NCI-H446 (cell line): ENCODE measurements around the gene NUDT22.
A peak's percentile ranks its signal among the peaks of the same experiment; 100 is the strongest.

ENCODE experiments used
- DNase-seq, 2 experiments: peaks; one replicate each; lab custom pipeline; 2025; lab: John Stamatoyannopoulos, UW

NUDT22 gene

DNA sequence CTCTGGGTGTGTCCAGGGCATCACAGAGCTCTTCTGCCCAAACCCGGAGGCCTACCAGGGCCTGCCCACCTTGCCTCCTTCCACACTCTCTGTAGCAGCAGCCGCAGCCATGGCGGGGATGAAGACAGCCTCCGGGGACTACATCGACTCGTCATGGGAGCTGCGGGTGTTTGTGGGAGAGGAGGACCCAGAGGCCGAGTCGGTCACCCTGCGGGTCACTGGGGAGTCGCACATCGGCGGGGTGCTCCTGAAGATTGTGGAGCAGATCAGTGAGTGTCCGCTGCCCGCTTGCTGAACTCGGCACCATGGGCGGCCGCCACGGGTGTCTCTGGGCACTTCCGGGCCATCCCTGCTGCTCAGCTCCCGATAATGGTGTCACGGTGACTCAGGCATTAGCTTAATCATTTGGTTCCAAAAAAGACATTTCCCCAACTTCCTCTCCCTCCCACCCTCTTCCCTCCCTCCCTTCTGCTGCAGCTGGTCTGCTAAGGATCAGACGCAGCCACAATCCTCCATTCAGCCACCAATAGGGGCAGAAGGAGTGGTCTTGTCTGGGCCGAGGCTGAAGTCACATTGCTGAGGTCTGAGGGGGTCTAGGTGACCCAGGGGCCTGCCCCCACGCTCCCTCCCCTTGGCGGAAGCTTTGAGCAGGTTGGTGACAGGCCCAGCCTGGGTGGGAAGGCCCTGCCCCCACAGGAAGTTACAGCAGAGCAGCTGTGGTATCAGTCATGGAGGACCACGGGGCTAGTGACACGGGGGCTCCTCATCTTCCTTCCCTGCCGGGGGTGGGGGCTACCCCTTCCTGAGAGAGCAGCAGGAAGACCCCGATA is 18.6 kb upstream of the NUDT22 start:
- no peak for DNase-seq

DNA sequence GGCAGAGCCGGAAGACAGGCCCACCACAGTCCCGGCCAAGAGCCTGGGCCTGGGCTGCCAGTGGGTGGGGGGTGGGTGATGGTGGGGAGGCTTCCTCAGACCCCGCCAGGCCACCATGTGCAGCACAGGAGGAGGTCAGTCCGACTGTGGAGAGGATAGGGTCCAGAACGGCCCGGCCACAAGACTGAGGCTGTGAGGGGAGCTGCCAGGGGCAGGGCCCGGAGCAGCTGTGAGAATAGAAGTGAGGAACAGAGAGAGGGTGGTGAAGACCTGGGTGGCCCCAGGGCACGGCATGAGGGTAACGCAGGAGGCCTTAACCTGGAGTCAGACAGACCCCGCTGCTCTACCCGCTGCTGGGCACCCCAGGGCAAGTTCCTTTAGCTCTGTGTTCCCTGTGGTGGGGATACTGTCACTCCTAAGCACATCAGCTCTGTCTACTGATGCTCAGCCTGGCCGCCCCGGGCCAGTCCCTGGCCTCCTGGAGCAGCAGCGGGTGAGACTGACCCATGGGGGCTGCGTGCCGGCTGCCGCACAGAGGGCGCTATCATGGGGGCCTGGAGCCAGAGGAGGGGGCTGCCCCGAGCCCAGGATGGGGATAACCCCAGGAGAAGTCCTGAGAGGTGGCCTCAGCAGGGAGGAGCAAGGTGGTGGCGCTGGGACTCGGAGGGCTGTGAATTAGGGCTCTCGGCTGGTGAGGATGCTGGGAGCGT is 17.8 kb upstream of the NUDT22 start:
- DNase-seq = no peak

DNA sequence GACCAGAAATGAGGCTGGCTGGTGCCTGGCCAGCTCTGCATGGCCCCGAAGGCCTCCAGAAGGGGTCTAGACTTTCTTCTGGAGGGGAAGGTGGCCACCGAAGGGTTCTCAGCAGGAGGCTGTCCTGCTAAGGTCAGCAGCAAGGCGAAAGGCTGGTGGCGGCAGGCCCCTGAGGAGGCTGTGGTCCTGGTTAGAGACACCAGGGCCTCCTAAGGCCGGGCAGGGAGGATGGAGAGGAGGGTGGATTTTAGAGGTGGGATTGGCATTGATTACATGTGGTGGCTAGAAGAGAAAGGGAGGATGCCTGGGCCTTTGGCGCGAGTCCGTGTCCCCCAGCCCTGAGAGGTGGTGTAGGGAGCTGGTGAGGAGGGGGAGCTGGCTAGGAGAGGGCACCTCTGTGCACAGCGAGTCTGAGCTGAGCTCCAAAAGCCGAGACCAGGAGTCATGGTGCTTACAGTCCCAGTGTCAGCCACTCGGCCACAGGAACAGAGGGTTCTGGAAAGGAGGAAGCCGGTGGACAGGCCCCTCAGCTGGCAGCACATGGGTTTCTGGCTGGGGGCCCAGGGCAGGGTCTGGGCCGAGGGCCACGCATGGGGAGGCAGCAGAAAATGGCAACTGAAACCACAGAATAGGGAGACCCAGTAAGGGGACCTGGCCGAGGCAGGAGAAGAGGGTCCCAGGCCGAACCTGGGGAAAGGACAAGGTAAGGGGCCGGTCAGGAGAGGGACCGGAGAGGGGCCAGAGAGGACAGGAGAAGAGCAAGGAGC is 17.1 kb upstream of the NUDT22 start:
- DNase-seq = no peak

DNA sequence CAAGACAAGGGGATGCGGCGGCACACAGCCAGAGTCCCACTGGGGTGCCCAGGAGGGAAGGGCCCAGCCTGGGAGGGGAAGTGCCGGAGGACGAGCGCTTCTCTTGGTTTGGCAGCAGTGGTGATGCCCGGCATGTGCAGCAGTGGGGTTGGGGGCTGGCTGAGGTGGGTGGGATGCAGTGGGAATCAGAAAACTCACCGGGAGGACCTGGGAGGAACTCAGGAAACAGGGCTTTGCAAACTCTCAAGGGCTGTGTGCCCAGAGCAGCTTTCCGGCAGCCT is 16.6 kb upstream of the NUDT22 start:
- DNase-seq = no peak

DNA sequence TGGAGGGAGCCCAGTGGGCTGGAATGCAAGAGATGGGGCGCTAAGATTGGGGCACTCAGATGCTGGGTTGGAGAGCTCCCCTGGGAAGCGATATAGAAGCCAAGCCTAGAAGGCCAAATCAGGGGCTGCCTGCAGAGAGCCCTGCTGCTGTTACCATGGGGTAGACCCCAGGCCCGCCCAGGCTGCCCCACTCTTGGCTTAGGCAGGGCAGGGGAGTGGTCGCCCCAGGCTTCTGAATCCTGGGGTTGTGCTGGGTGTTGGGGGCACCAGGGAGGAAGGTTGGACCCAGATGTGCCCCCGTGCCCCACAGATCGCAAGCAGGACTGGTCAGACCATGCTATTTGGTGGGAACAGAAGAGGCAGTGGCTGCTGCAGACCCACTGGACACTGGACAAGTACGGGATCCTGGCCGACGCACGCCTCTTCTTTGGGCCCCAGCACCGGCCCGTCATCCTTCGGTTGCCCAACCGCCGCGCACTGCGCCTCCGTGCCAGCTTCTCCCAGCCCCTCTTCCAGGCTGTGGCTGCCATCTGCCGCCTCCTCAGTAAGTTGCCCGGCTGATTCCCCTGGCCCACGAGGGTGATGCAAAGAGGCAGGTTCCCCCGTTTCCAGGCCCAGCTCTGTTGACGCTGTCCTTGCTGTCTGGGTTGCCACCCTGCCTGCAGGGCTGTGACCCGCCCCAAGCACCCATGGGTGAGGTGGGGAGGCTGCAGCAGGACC is 15.6 kb upstream of the NUDT22 start:
- peak in 1 of 2 experiments; percentile 53 for DNase-seq

DNA sequence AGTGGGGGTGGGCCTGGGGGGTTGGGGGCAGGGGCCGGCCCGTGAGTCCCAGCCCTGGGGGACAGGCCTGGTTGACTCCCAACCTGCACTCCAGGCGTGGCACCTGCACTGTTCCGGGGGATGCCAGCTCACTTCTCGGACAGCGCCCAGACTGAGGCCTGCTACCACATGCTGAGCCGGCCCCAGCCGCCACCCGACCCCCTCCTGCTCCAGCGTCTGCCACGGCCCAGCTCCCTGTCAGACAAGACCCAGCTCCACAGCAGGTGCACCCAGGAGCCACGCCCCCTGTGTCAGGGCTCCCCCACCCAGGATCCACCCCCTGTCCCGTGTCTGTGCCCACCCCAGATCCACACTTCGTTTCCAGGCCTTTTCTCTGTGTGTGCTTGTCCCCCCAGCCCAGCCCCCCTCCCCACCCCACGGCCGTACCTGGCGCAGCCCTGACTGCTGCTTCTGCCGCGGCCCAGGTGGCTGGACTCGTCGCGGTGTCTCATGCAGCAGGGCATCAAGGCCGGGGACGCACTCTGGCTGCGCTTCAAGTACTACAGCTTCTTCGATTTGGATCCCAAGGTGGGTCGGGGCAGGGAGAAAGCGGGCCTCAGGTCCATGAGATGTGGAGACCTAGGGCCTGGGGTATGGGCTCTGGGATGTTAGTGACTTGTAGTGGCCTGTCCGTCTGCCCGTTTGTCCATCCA is 14.7 kb upstream of the NUDT22 start:
- DNase-seq = no peak

DNA sequence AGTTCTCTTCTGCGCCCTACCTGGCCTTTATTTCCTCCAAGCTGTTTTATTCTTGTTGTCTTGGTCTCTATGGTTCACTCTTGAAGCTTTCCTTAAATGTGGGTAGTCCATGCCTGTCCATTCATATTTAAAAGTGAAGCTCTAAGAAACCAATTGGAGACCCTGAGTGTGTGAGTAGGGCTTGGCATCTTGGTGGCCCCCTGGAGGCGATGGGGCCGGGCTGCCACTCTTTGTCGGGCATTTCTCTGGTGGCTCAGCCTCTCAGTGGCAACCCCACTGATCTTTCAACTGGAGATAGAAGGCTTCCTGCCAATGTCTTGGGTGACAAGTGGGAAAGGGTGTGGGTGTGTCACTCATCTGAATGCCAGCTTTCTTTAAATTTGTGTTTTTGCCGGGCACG is 9.2 kb upstream of the NUDT22 start:
- DNase-seq = no peak

DNA sequence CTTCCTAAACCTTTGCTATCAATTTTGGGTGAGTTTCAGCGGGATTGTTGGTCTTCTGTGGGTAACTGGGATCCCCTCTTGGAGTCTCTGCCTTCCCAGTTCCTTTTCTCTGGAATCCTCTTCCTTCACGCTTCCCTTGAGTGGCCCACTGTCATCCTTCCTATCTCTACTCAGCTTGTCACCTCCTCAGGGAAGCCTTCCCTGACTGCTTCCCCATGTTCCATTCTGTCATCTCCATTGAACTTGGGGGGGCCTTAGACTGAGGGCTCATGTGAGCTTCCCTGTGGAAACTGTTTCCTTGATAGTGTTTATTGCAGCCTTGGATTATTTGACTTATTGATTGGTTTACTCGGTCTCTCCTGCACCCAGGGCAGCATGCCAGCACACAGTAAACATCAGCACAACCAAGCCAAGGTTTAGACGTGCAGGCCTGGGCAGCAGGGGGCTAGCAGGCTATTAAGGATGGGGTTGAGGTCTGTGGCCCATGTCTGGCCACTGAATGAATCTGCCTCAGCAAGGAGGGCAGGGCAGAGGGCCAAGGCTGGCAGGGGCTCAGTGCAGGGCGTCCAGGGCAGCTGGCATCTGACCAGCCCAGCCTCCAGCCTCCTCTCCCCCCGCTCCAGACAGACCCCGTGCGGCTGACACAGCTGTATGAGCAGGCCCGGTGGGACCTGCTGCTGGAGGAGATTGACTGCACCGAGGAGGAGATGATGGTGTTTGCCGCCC is 7.3 kb upstream of the NUDT22 start:
- no peak for DNase-seq

DNA sequence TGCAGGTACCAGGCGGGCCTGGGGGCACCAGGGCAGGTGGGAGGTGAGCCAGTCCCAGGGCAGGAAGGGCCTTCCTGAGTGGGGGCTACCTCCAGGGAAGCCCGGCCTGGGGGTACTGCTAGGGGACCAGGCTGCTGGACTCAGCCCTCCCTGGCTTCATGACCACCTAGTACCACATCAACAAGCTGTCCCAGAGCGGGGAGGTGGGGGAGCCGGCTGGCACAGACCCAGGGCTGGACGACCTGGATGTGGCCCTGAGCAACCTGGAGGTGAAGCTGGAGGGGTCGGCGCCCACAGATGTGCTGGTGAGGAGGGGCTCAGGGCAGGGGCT is 6.8 kb upstream of the NUDT22 start:
- no peak for DNase-seq

DNA sequence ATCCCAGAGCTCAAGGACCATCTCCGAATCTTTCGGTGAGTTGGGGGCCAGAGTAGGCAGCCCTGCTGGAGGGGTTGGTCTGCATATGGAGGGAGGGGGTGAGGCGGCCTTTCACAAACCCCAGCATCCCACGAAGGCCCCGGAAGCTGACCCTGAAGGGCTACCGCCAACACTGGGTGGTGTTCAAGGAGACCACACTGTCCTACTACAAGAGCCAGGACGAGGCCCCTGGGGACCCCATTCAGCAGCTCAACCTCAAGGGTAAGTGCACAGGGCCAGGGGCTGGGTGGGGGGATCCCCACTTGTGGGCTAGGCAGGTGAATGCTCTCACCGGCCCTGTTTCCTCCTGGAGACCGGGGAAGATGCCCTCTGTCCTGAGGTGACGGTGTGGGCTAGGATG is 6.3 kb upstream of the NUDT22 start:
- no peak for DNase-seq

DNA sequence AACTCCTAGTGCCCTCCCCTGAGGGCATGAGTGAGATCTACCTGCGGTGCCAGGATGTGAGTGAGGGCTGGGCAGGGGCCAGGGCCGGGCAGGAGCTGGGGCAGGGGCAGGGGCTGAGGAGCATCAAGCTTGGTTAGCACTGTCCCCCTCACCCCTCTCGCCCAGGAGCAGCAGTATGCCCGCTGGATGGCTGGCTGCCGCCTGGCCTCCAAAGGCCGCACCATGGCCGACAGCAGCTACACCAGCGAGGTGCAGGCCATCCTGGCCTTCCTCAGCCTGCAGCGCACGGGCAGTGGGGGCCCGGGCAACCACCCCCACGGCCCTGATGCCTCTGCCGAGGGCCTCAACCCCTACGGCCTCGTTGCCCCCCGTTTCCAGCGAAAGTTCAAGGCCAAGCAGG is 5.8 kb upstream of the NUDT22 start:
- DNase-seq = no peak

DNA sequence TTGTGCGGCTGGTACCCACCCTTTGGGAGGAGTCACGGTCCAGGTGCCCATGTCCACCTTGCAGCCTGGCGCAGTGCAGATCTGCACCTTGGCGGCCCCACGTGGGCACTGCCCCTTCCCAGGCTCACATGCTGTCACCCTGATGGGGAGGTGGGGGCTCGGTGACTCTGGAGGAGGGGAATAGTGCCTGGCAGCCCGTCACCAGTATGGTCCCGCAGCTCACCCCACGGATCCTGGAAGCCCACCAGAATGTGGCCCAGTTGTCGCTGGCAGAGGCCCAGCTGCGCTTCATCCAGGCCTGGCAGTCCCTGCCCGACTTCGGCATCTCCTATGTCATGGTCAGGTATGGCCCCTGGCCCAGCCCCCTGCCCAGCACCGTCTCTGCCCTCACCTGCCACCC is 5.3 kb upstream of the NUDT22 start:
- DNase-seq = no peak

DNA sequence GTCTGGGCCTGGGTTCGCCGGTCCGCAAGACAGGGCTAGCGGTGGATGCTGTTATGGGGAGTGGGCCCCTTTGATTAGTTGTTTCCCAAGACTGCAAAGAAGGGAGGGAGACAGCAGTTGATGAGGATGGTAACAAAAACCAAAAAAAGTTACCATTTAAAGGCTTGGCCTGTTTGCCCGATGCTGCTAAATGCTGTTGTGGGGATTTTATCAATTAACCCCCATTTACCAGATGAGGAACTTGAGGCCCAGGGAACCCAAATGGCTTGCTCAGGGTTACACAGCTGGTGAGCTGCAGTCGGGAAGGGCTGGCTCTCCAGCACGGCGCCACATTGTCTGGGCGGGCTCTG is 3.4 kb upstream of the NUDT22 start:
- no peak for DNase-seq

DNA sequence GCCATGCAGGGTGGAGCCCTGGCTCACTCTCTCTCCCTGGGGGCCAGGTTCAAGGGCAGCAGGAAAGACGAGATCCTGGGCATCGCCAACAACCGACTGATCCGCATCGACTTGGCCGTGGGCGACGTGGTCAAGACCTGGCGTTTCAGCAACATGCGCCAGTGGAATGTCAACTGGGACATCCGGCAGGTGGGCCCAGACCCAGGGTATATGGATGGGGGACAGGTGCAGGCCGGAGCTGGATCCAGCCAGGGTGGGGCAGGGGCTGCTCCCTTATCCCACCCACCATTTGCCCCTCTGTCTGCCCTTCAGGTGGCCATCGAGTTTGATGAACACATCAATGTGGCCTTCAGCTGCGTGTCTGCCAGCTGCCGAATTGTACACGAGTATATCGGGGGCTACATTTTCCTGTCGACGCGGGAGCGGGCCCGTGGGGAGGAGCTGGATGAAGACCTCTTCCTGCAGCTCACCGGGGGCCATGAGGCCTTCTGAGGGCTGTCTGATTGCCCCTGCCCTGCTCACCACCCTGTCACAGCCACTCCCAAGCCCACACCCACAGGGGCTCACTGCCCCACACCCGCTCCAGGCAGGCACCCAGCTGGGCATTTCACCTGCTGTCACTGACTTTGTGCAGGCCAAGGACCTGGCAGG is 2.9 kb upstream of the NUDT22 start:
- DNase-seq = no peak

DNA sequence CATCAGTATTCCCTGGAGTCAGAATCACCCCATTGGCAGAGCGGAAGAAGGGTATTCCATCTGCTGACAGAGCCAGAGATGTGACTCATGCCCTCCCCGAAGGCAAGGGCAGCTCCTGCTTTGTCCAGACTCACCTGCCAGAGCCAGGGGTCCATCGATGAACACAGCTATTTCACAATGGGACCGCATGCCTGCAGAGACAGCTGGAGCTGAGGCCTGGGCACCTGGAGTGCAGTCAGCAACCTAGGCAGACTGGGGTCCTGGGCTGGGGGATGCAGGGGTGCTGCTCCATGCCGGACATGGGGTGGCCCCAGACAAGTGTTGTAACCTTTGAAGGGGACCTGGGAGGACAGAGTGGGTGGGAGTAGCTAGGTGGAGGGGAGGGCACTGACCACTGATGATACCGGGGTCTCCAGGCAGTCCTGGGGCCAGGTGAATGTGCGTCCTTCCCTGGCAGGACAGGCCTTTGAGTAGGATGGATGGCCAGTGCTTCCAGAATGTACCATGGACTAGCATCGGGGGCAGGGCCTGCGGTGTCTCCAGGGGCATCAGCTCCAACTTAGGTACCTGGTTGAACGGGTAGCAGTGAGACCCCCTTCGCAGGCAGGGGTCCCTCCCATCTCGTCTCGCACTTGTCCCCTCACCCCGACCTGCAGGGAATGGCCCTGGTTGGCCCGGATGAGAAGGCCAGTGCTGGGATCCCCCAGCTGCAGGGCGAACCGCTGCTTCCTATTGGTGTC is 1.8 kb upstream of the NUDT22 start:
- no peak for DNase-seq

DNA sequence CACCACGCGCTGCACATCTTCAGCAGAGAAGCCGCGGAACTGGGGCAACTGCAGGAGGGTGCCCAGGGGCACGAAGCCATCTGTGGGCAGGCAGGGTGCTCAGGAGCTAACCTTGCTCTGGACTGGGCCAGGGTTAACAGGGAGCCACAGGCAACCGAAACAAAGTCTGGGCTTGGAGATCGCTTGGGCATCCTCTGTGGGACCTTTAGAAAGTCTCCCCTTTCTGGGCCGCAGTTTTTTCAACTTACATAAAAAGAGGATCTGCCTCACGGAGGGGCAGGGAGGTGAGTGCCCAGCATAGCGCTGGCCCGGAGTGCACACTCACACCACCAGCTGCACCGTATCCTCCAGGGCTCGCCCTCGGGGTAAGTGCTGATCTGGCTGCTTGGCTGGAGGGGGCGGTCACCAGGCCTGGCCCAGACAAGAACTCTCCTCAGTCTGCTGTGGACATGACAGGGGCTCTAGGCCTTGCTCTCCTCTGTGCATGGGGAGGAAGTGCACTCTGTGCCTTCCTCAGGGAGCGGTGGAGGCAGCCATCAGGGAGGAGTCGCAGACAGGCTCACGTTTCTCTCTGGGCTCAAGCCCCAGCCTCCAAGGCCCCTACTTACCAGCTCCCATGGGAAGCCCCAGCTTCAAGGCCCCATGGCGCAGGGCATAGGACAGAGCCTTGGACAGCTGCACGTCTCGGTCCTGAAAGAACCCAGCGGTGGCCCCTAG is 1.0 kb upstream of the NUDT22 start:
- no peak for DNase-seq

DNA sequence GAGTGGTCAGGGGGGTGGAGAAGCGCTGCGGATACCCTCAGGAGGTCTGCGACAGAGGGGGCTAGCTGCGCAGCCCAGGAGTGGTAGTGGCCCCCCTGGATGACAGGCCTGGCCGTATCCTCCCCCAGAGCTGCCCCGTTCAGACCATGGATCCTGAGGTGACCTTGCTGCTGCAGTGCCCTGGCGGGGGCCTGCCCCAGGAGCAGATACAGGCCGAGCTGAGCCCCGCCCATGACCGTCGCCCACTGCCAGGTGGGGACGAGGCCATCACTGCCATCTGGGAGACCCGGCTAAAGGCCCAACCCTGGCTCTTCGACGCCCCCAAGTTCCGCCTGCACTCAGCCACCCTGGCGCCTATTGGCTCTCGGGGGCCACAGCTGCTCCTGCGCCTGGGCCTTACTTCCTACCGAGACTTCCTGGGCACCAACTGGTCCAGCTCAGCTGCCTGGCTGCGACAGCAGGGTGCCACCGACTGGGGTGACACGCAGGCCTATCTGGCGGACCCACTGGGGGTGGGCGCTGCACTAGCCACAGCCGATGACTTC is 505 bp downstream of the NUDT22 start:
- DNase-seq = peak in 1 of 2 experiments; percentile 37

DNA sequence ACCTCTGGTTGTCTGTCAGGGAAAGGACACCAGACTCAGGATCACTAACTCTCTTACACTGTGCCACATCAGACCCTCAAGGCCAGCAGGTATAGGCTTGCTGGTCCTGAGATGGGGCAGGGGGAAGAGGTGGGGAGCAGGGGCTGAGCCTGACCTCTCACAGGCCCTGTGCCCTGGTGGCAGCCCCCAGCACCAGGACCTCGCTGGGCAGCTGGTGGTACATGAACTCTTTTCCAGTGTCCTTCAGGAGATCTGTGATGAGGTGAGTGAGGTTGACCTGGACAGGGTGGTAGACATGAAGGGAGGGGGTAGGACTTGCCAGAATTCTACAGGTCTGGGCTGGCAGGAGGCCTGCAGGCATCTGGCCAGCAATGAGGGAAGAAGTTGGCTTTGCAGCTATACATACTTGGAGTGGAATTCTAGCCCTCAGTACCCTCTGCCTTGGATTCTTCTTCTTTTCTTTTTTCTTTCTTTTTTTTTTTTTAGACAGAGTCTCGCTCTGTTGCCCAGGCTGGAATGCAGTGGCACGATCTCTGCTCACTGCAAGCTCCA is 1.4 kb downstream of the NUDT22 start:
- DNase-seq = peak in 1 of 2 experiments; percentile 50
